Measurements from ENCODE around the gene PTPN2.

PTPN2 gene

GRCh38 chr18:12825230-12825629 is 58.8 kb downstream of the PTPN2 start:
- Histone ChIP-seq H3K36me3 (ENCODE audit: control insufficient read depth, insufficient read depth, low read length) (peaks cover 53% of the 10 kb centered on the region), H3K9me3 (ENCODE audit: control insufficient read depth, low read length) (peaks cover 12% of the 10 kb centered on the region), H3K4me1 (ENCODE audit: control insufficient read depth, insufficient read depth, low read length, poor library complexity, severe bottlenecking) (no peaks in the 10 kb centered on the region), H3K4me3 (ENCODE audit: extremely low read depth, insufficient read depth, low read length, poor library complexity, severe bottlenecking) (no peak overlapping the region), H3K27ac (ENCODE audit: low read depth, low read length, severe bottlenecking) (no peak overlapping the region)
- WGBS, 2 experiments (ENCODE audit: insufficient coverage in 2 of 2) = 100% methylated on average over 1 of the region's 2 CpGs; no CpG with 5 or more reads in 1 of the 2 experiments

- H3K9me3 ChIP-seq (ENCODE audit: control insufficient read depth, low read length) = peaks cover 7% of the 10 kb centered on the region
- WGBS, 2 experiments (ENCODE audit: insufficient coverage in 2 of 2) = 82 to 100% methylated on average over 2 of the region's 2 CpGs
- H3K36me3 ChIP-seq (ENCODE audit: control insufficient read depth, insufficient read depth, low read length) = peaks cover 41% of the 10 kb centered on the region
- no peak overlapping the region for H3K4me3 ChIP-seq (ENCODE audit: extremely low read depth, insufficient read depth, low read length, poor library complexity, severe bottlenecking)
- H3K27ac ChIP-seq (ENCODE audit: low read depth, low read length, severe bottlenecking) = no peak overlapping the region
- no peaks in the 10 kb centered on the region for H3K4me1 ChIP-seq (ENCODE audit: control insufficient read depth, insufficient read depth, low read length, poor library complexity, severe bottlenecking)
These were observed 60.1 kb downstream of the PTPN2 start for GRCh38 chr18:12823892-12824291.

GRCh38 chr18:12821408-12821807 is 62.6 kb downstream of the PTPN2 start:
- Histone ChIP-seq H3K4me3 (ENCODE audit: extremely low read depth, insufficient read depth, low read length, poor library complexity, severe bottlenecking) (no peak overlapping the region), H3K9me3 (ENCODE audit: control insufficient read depth, low read length) (no peaks in the 10 kb centered on the region), H3K36me3 (ENCODE audit: control insufficient read depth, insufficient read depth, low read length) (peaks cover 28% of the 10 kb centered on the region), H3K27ac (ENCODE audit: low read depth, low read length, severe bottlenecking) (no peak overlapping the region), H3K4me1 (ENCODE audit: control insufficient read depth, insufficient read depth, low read length, poor library complexity, severe bottlenecking) (no peaks in the 10 kb centered on the region)
- 23 to 43% methylated on average over 1 to 2 of the region's 3 CpGs for WGBS, 2 experiments (ENCODE audit: insufficient coverage in 2 of 2)

GRCh38 chr18:12820506-12820905 is 63.5 kb downstream of the PTPN2 start:
- Histone ChIP-seq H3K36me3 (ENCODE audit: control insufficient read depth, insufficient read depth, low read length) (peaks cover 30% of the 10 kb centered on the region), H3K4me1 (ENCODE audit: control insufficient read depth, insufficient read depth, low read length, poor library complexity, severe bottlenecking) (no peaks in the 10 kb centered on the region), H3K9me3 (ENCODE audit: control insufficient read depth, low read length) (no peaks in the 10 kb centered on the region), H3K27ac (ENCODE audit: low read depth, low read length, severe bottlenecking) (no peak overlapping the region), H3K4me3 (ENCODE audit: extremely low read depth, insufficient read depth, low read length, poor library complexity, severe bottlenecking) (no peak overlapping the region)
- 58 to 77% methylated on average over 3 of the region's 6 CpGs for WGBS, 2 experiments (ENCODE audit: insufficient coverage in 2 of 2)

GRCh38 chr18:12819841-12820240 is 64.2 kb downstream of the PTPN2 start:
- whole genome bisulfite sequencing, 2 experiments (ENCODE audit: insufficient coverage in 2 of 2) = 83 to 100% methylated on average over 2 to 4 of the region's 5 CpGs

GRCh38 chr18:12819322-12819721 is 64.7 kb downstream of the PTPN2 start:
- WGBS, 2 experiments (ENCODE audit: insufficient coverage in 2 of 2) = 83% methylated on average over 1 of the region's 3 CpGs; no CpG with 5 or more reads in 1 of the 2 experiments
- H3K9me3 ChIP-seq (ENCODE audit: control insufficient read depth, low read length) = no peaks in the 10 kb centered on the region
- H3K36me3 ChIP-seq (ENCODE audit: control insufficient read depth, insufficient read depth, low read length) = peaks cover 28% of the 10 kb centered on the region
- H3K4me3 ChIP-seq (ENCODE audit: extremely low read depth, insufficient read depth, low read length, poor library complexity, severe bottlenecking) = no peak overlapping the region
- no peak overlapping the region for H3K27ac ChIP-seq (ENCODE audit: low read depth, low read length, severe bottlenecking)
- no peaks in the 10 kb centered on the region for H3K4me1 ChIP-seq (ENCODE audit: control insufficient read depth, insufficient read depth, low read length, poor library complexity, severe bottlenecking)

More at GRCh38 chr18:12819841-12820240, 64.2 kb downstream of the PTPN2 start:
- Histone ChIP-seq H3K4me1 (ENCODE audit: control insufficient read depth, insufficient read depth, low read length, poor library complexity, severe bottlenecking) (no peaks in the 10 kb centered on the region), H3K9me3 (ENCODE audit: control insufficient read depth, low read length) (no peaks in the 10 kb centered on the region), H3K27ac (ENCODE audit: low read depth, low read length, severe bottlenecking) (no peak overlapping the region), H3K36me3 (ENCODE audit: control insufficient read depth, insufficient read depth, low read length) (peaks cover 26% of the 10 kb centered on the region), H3K4me3 (ENCODE audit: extremely low read depth, insufficient read depth, low read length, poor library complexity, severe bottlenecking) (no peak overlapping the region)

GRCh38 chr18:12818243-12818642 is 65.8 kb downstream of the PTPN2 start:
- 86% methylated on average over 1 of the region's 3 CpGs; no CpG with 5 or more reads in 1 of the 2 experiments for WGBS, 2 experiments (ENCODE audit: insufficient coverage in 2 of 2)
- Histone ChIP-seq H3K27ac (ENCODE audit: low read depth, low read length, severe bottlenecking) (no peak overlapping the region), H3K36me3 (ENCODE audit: control insufficient read depth, insufficient read depth, low read length) (peaks cover 33% of the 10 kb centered on the region), H3K4me1 (ENCODE audit: control insufficient read depth, insufficient read depth, low read length, poor library complexity, severe bottlenecking) (no peaks in the 10 kb centered on the region), H3K4me3 (ENCODE audit: extremely low read depth, insufficient read depth, low read length, poor library complexity, severe bottlenecking) (no peak overlapping the region), H3K9me3 (ENCODE audit: control insufficient read depth, low read length) (no peaks in the 10 kb centered on the region)

- H3K27ac ChIP-seq (ENCODE audit: low read depth, low read length, severe bottlenecking) = no peak overlapping the region
- 90 to 100% methylated on average over 1 to 2 of the region's 2 CpGs for WGBS, 2 experiments (ENCODE audit: insufficient coverage in 2 of 2)
- H3K36me3 ChIP-seq (ENCODE audit: control insufficient read depth, insufficient read depth, low read length) = peaks cover 37% of the 10 kb centered on the region
- no peak overlapping the region for H3K4me3 ChIP-seq (ENCODE audit: extremely low read depth, insufficient read depth, low read length, poor library complexity, severe bottlenecking)
- H3K9me3 ChIP-seq (ENCODE audit: control insufficient read depth, low read length) = no peaks in the 10 kb centered on the region
- no peaks in the 10 kb centered on the region for H3K4me1 ChIP-seq (ENCODE audit: control insufficient read depth, insufficient read depth, low read length, poor library complexity, severe bottlenecking)
These were observed 67.6 kb downstream of the PTPN2 start for GRCh38 chr18:12816451-12816850.

- H3K36me3 ChIP-seq (ENCODE audit: control insufficient read depth, insufficient read depth, low read length) = peaks cover 58% of the 10 kb centered on the region
- no peaks in the 10 kb centered on the region for H3K4me1 ChIP-seq (ENCODE audit: control insufficient read depth, insufficient read depth, low read length, poor library complexity, severe bottlenecking)
- H3K27ac ChIP-seq (ENCODE audit: low read depth, low read length, severe bottlenecking) = no peak overlapping the region
- 90 to 100% methylated on average over 3 to 4 of the region's 6 CpGs for WGBS, 2 experiments (ENCODE audit: insufficient coverage in 2 of 2)
- H3K4me3 ChIP-seq (ENCODE audit: extremely low read depth, insufficient read depth, low read length, poor library complexity, severe bottlenecking) = no peak overlapping the region
- H3K9me3 ChIP-seq (ENCODE audit: control insufficient read depth, low read length) = peaks cover 3% of the 10 kb centered on the region
These were observed 72.7 kb downstream of the PTPN2 start for GRCh38 chr18:12811191-12811950.

GRCh38 chr18:12803069-12803936 is 80.7 kb downstream of the PTPN2 start:
- Histone ChIP-seq H3K9me3 (ENCODE audit: control insufficient read depth, low read length) (peaks cover 3% of the 10 kb centered on the region), H3K4me1 (ENCODE audit: control insufficient read depth, insufficient read depth, low read length, poor library complexity, severe bottlenecking) (no peaks in the 10 kb centered on the region), H3K4me3 (ENCODE audit: extremely low read depth, insufficient read depth, low read length, poor library complexity, severe bottlenecking) (no peak overlapping the region), H3K36me3 (ENCODE audit: control insufficient read depth, insufficient read depth, low read length) (peaks cover 24% of the 10 kb centered on the region), H3K27ac (ENCODE audit: low read depth, low read length, severe bottlenecking) (no peak overlapping the region)
- 100% methylated on average over 1 of the region's 1 CpG; no CpG with 5 or more reads in 1 of the 2 experiments for WGBS, 2 experiments (ENCODE audit: insufficient coverage in 2 of 2)
